PC-3 (cell line): ENCODE results near the gene PAMR1. TPM values are rescaled to one million over a fixed set of nuclear protein-coding genes. Genes with fewer than 3 reads are reported as not detected.
"Not testable (repeated sequence)": the region's sequence is repeated elsewhere in the genome, so short reads cannot be mapped to it uniquely, and the experiment has no call there.

Experiments used
- ATAC-seq: fragments of 200-7000 bp; cut with Tn5 transposase; 2 replicates; pipeline ENCODE4 v1.9.1; 2020; ENCODE audit warnings: mild to moderate bottlenecking, moderate library complexity
- BruUV-seq: library from RNA; stranded (reverse); fragments of 400-500 nt; replicated peaks from 2 replicates; lab custom pipeline; 2021; lab: Mats Ljungman, UMichigan
- CTCF ChIA-PET: fragments of 300-600 bp; sonication (Branson Sonifier 250); formaldehyde crosslinking; loops from one replicate; lab custom pipeline; 2022; ENCODE audit warnings: antibody characterized with exemption; lab: Charles Lee
- POLR2A ChIA-PET: fragments of 300-600 bp; sonication (Branson Sonifier 250); formaldehyde crosslinking; loops from one replicate; lab custom pipeline; 2022; ENCODE audit warnings: antibody characterized with exemption; ENCODE audit not compliant: unreplicated experiment; lab: Charles Lee
- DNase-seq: peaks from one replicate; pipeline ENCODE4 v3.0.0-alpha.2; 2015
- H2AFZ ChIP-seq: fragments of 300-600 bp; sonication (generic); 2 replicates; pipeline ENCODE4 v1.6.0; 2016; ENCODE audit warnings: antibody characterized with exemption, low read length
- H3F3A ChIP-seq: fragments of 300-600 bp; sonication (generic); one replicate; pipeline ENCODE4 v1.6.0; 2017; ENCODE audit warnings: antibody characterized with exemption, low read length, control low read depth, mild to moderate bottlenecking; ENCODE audit not compliant: unreplicated experiment
- H3K27ac ChIP-seq: fragments of 300-600 bp; sonication (generic); 2 replicates; pipeline ENCODE4 v1.5.1; 2016; ENCODE audit warnings: mild to moderate bottlenecking, low read length
- H3K27me3 ChIP-seq: fragments of 300-600 bp; sonication (generic); 2 replicates; pipeline ENCODE4 v1.6.1; 2016; ENCODE audit warnings: low read length, mixed read lengths
- H3K36me3 ChIP-seq: fragments of 300-600 bp; sonication (generic); 2 replicates; pipeline ENCODE4 v1.6.1; 2016; ENCODE audit warnings: low read depth, mixed run types, low read length, mixed read lengths
- H3K4me1 ChIP-seq: fragments of 300-600 bp; sonication (generic); 2 replicates; pipeline ENCODE4 v1.5.1; 2016; ENCODE audit warnings: low read length; ENCODE audit not compliant: insufficient read depth
- H3K4me2 ChIP-seq: fragments of 300-600 bp; sonication (generic); 2 replicates; pipeline ENCODE4 v1.6.0; 2016; ENCODE audit warnings: low read length
- H3K4me3 ChIP-seq: fragments of 300-600 bp; sonication (generic); 2 replicates; pipeline ENCODE4 v1.5.1; 2016; ENCODE audit warnings: mild to moderate bottlenecking, low read length, mixed read lengths
- H3K79me2 ChIP-seq: fragments of 300-600 bp; sonication (generic); 2 replicates; pipeline ENCODE4 v1.6.1; 2017; ENCODE audit warnings: low read length, mixed read lengths
- H3K9ac ChIP-seq: fragments of 300-600 bp; sonication (generic); 2 replicates; pipeline ENCODE4 v1.6.0; 2016; ENCODE audit warnings: mild to moderate bottlenecking, low read length
- H3K9me2 ChIP-seq: fragments of 300-600 bp; sonication (generic); replicated peaks from 2 replicates; pipeline ENCODE4 v1.6.1; 2016; ENCODE audit warnings: mixed run types, low read length, mixed read lengths
- H3K9me3 ChIP-seq: fragments of 300-600 bp; sonication (generic); 2 replicates; pipeline ENCODE4 v1.6.1; 2016; ENCODE audit warnings: low read length, mixed read lengths
- H4K20me1 ChIP-seq: fragments of 300-600 bp; sonication (generic); 2 replicates; pipeline ENCODE4 v1.6.1; 2016; ENCODE audit warnings: low read length, mixed read lengths
- CTCF ChIP-seq: fragments of 300-600 bp; sonication (generic); conservative IDR thresholded peaks from 2 replicates; pipeline ENCODE4 v1.5.1; 2017; ENCODE audit warnings: antibody characterized with exemption, low read depth, mild to moderate bottlenecking, low read length
- EZH2 ChIP-seq: fragments of 300-600 bp; sonication (generic); IDR thresholded peaks from one replicate; pipeline ENCODE4 v1.6.1; 2017; ENCODE audit warnings: antibody characterized with exemption, mild to moderate bottlenecking, low read length; ENCODE audit not compliant: unreplicated experiment
- EZH2phosphoT487 ChIP-seq: fragments of 300-600 bp; sonication (generic); IDR thresholded peaks from 2 replicates; pipeline ENCODE4 v1.6.1; 2018; ENCODE audit warnings: mild to moderate bottlenecking, antibody characterized with exemption, low read length, borderline replicate concordance
- intact Hi-C: fragments of 100-400 bp; cut with micrococcal nuclease; formaldehyde crosslinking; loops from 2 replicates; pipeline ENCODE4 v1.9.0; 2023
- total RNA-seq: library from RNA; depleted of rRNA; stranded (reverse); fragments of >200 nt; gene quantifications from 2 replicates; pipeline ENCODE4 v1.2.3, GENCODE V29; 2014

PAMR1 gene
- total RNA-seq, 1 experiment from 2014 or later, result not detected

- Histone ChIP-seq H3F3A (no peaks in the 10 kb centered on the region), H4K20me1 (no peaks in the 10 kb centered on the region), H3K79me2 (no peaks in the 10 kb centered on the region), H3K9ac (no peak overlapping the region), H3K4me3 (no peak overlapping the region), H3K4me2 (no peak overlapping the region), H3K36me3 (no peaks in the 10 kb centered on the region), H3K9me2 (no peaks in the 10 kb centered on the region), H3K27ac (no peak overlapping the region), H3K27me3 (no peaks in the 10 kb centered on the region), H3K9me3 (no peaks in the 10 kb centered on the region), H2AFZ (no peak overlapping the region), H3K4me1 (peaks cover 9% of the 10 kb centered on the region; the same call in 1 of the 2 replicates)
- ChIA-PET CTCF (no interaction called here), POLR2A (interaction anchor here (0.5 kb wide), 1 partner anchor 26 kb away, joined by 5 read pairs; no protein-coding TSS in a partner anchor)
- ATAC-seq (no peak), DNase-seq (no peak)
- BruUV-seq, result no TSS peak
- intact Hi-C loops, result no loop called here
- no peak for TF ChIP-seq EZH2
- TF ChIP-seq EZH2phosphoT487, result no peak
- no peak for TF ChIP-seq CTCF
Measured at GRCh38 chr11:35523861-35524260, 1.6 kb downstream of the PAMR1 start.

GRCh38 chr11:35523331-35523768 is 2.1 kb downstream of the PAMR1 start:
- no peak for TF ChIP-seq EZH2phosphoT487
- TF ChIP-seq EZH2, result no peak
- no peak for TF ChIP-seq CTCF
- Histone ChIP-seq H2AFZ (no peak overlapping the region), H3K4me3 (no peak overlapping the region), H3K9ac (no peak overlapping the region), H3K36me3 (no peaks in the 10 kb centered on the region), H3F3A (no peaks in the 10 kb centered on the region), H3K79me2 (no peaks in the 10 kb centered on the region), H3K9me3 (no peaks in the 10 kb centered on the region), H3K27ac (no peak overlapping the region), H4K20me1 (no peaks in the 10 kb centered on the region), H3K9me2 (no peaks in the 10 kb centered on the region), H3K27me3 (no peaks in the 10 kb centered on the region), H3K4me2 (no peak overlapping the region), H3K4me1 (peaks cover 9% of the 10 kb centered on the region; the same call in 1 of the 2 replicates)
- DNase-seq (no peak), ATAC-seq (no peak)
- no TSS peak for BruUV-seq
- ChIA-PET POLR2A (no interaction called here), CTCF (no interaction called here)
- intact Hi-C loops, result no loop called here

GRCh38 chr11:35522091-35522490 is 3.3 kb downstream of the PAMR1 start:
- H2AFZ ChIP-seq, H3K4me1 ChIP-seq, DNase-seq, H3K4me3 ChIP-seq, H3K4me2 ChIP-seq, H3K36me3 ChIP-seq, POLR2A ChIA-PET, H3K9me2 ChIP-seq, H3K27me3 ChIP-seq, ATAC-seq, H3K9me3 ChIP-seq, H3K79me2 ChIP-seq, BruUV-seq, H4K20me1 ChIP-seq, H3F3A ChIP-seq, H3K27ac ChIP-seq, CTCF ChIA-PET, H3K9ac ChIP-seq, intact Hi-C loops: not testable (repeated sequence)
